ENCODE data around the gene TEX35. TPM values are rescaled to one million over a fixed set of nuclear protein-coding genes. Genes with fewer than 3 reads are reported as not detected.

TEX35 gene
- total RNA-seq, 1 experiment from 2014 or later: not detected

DNA sequence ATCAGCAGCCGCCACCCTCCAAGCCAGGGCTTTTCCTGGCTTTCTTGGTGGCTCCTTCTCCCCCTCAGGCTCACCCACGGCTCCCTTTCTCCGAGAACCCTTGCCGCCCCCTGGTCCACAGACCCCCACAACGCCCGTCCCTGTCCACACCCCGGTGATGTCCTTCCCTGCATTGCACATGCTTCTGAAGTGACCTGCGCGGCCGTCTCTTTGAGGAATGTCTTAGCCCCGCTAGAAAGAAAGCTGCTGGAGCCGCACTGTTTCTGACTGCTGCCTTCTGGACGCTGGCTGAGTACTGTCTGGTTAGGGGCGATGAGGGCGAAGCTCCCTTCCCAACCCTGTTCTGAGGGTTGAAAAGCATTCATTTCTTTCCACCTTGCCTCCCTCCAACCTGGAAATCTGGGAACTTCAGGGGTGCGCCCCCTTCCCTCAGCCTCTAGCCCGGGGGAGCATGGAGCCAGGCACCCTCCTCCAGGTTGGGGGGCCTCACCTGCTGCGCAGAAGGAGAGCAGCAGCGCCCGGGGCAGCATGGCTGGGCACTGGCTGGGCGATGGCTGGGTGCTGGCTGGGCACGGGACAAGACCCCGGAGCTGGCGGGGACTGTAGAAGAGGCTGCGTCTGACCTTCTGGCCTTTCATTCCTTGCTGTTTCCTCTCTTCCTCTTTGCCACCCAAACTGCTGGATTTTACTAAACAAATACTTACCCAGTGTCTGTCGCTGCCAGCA, 16.3 kb upstream of the TEX35 start, which contains the start of gene CLEC20A:
Gene CLEC20A (minus strand): TSS at position 555 of the 726 bp plus-strand sequence. CDS start 25 bp downstream, at position 530.
- Histone ChIP-seq H3F3A (ENCODE audit: insufficient read depth, low read depth) (peaks cover 3% of the 10 kb centered on the region; the same call in 1 of the 2 replicates), H2AFZ (no peak within 1 kb of the TSS), H3K27ac (no peak within 1 kb of the TSS), H3K79me2 (ENCODE audit: low read depth) (no peaks in the 10 kb centered on the region), H3K4me1 (replicated peaks; ENCODE audit: insufficient read depth) (no peaks in the 10 kb centered on the region), H3K9me2 (ENCODE audit: insufficient read depth) (no peaks in the 10 kb centered on the region), H3K27me3 (ENCODE audit: insufficient read depth, low read depth) (no peaks in the 10 kb centered on the region), H3K4me2 (no peak within 1 kb of the TSS), H4K20me1 (ENCODE audit: insufficient read depth) (no peaks in the 10 kb centered on the region), H3K9me3 (ENCODE audit: insufficient read depth, low read depth) (no peaks in the 10 kb centered on the region), H3K4me3 (no peak within 1 kb of the TSS), H3K36me3 (ENCODE audit: low read depth) (no peaks in the 10 kb centered on the region)
- ChIA-PET POLR2A (ENCODE audit: unreplicated experiment) (no interaction called here), CTCF (no interaction called here)
- intact Hi-C loops (cut with micrococcal nuclease; ENCODE audit: unreplicated experiment): no loop called here
- no TSS peak for BruUV-seq (replicated peaks)
- no peak for TF ChIP-seq EZH2 (IDR thresholded peaks at IDR 0.05; ENCODE audit: low read depth)
- TF ChIP-seq, protein P1, sequence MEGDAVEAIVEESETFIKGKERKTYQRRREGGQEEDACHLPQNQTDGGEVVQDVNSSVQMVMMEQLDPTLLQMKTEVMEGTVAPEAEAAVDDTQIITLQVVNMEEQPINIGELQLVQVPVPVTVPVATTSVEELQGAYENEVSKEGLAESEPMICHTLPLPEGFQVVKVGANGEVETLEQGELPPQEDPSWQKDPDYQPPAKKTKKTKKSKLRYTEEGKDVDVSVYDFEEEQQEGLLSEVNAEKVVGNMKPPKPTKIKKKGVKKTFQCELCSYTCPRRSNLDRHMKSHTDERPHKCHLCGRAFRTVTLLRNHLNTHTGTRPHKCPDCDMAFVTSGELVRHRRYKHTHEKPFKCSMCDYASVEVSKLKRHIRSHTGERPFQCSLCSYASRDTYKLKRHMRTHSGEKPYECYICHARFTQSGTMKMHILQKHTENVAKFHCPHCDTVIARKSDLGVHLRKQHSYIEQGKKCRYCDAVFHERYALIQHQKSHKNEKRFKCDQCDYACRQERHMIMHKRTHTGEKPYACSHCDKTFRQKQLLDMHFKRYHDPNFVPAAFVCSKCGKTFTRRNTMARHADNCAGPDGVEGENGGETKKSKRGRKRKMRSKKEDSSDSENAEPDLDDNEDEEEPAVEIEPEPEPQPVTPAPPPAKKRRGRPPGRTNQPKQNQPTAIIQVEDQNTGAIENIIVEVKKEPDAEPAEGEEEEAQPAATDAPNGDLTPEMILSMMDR (conservative IDR thresholded peaks at IDR 0.05): no peak
- DNase-seq: no peak

DNA sequence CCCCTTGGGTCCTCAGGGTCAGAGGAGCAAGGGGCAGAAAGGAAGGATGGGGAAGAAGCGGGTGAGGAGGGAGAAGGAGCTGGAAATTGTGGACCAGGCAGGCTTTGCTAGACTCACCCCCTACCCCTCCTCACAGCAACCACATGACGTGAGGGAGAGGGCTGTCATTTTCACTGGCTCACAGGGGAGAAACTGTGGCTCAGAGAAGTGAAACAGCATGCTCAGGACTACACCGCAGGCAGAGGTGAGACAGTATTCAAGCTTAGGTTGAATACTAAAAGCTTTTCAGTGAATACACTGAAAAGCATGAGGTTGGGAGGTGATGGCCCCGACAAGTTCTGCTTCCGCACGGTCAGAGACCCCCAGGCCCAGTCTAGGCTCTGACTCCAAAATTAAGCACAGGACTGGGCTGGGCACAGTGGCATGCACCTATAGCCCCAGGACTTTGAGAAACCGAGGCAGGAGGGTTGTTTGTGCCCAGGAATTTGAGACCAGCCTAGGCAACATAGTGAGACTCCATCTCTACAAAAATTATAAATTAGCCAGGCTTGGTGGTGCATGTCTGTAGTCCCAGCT, 14.9 kb upstream of the TEX35 start:
- H3K36me3 ChIP-seq (ENCODE audit: low read depth): no peaks in the 10 kb centered on the region
- no peaks in the 10 kb centered on the region for H3K27me3 ChIP-seq (ENCODE audit: insufficient read depth, low read depth)
- ChIA-PET POLR2A (ENCODE audit: unreplicated experiment) (no interaction called here), CTCF (no interaction called here)
- H2AFZ ChIP-seq: no peak overlapping the region
- no peak overlapping the region for H3K4me2 ChIP-seq
- H3K9me2 ChIP-seq (ENCODE audit: insufficient read depth): no peaks in the 10 kb centered on the region
- BruUV-seq (replicated peaks): no TSS peak
- H3K27ac ChIP-seq: no peak overlapping the region
- H3K79me2 ChIP-seq (ENCODE audit: low read depth): no peaks in the 10 kb centered on the region
- TF ChIP-seq, protein P1 (conservative IDR thresholded peaks at IDR 0.05): no peak
- no peak for TF ChIP-seq EZH2 (IDR thresholded peaks at IDR 0.05; ENCODE audit: low read depth)
- peaks cover 3% of the 10 kb centered on the region; the same call in 1 of the 2 replicates for H3F3A ChIP-seq (ENCODE audit: insufficient read depth, low read depth)
- H3K4me1 ChIP-seq (replicated peaks; ENCODE audit: insufficient read depth): no peaks in the 10 kb centered on the region
- no peak for DNase-seq
- H4K20me1 ChIP-seq (ENCODE audit: insufficient read depth): no peaks in the 10 kb centered on the region
- intact Hi-C loops (cut with micrococcal nuclease; ENCODE audit: unreplicated experiment): no loop called here
- no peak overlapping the region for H3K4me3 ChIP-seq
- H3K9me3 ChIP-seq (ENCODE audit: insufficient read depth, low read depth): no peaks in the 10 kb centered on the region

DNA sequence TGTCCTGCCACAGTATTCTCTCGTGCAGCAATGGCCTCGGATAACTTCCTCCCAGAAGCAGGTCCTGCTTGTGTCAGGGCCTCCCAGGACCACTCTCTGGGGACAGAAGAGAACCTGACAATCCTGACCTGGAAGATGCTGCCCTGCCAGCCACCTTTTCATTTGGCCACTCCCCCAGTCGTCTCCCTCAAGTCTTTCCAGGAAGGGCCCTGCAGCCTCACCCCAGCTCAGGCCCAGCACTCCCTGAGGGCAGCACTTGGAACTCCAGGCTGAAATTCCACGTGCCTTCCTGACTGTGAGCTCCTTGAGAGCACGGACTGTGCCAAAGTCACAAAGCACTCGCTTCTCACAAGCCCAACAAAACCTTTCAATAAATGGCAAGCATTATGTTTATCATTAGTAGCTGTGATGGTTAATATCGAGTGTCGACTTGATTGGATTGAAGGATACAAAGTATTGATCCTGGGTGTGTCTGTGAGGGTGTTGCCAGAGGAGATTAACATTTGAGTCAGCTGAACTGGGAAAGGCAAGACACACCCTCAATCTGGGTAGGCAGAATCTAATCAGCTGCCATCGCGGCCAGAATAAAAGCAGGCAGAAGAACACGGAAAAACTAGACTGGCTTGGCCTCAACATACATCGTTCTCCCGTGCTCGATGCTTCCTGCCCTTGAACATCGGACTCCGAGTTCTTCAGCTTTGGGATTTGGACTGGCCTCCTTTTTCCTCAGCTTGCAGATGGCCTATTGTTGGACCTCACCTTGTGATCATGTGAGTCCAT, 13.8 kb upstream of the TEX35 start:
- intact Hi-C loops (cut with micrococcal nuclease; ENCODE audit: unreplicated experiment): no loop called here
- no TSS peak for BruUV-seq (replicated peaks)
- H3K79me2 ChIP-seq (ENCODE audit: low read depth): no peaks in the 10 kb centered on the region
- no peak overlapping the region for H3K4me3 ChIP-seq
- no peak for DNase-seq
- no peak overlapping the region for H3K4me2 ChIP-seq
- H3K27ac ChIP-seq: no peak overlapping the region
- H3K9me3 ChIP-seq (ENCODE audit: insufficient read depth, low read depth): no peaks in the 10 kb centered on the region
- no peaks in the 10 kb centered on the region for H4K20me1 ChIP-seq (ENCODE audit: insufficient read depth)
- POLR2A ChIA-PET (ENCODE audit: unreplicated experiment): no interaction called here
- H3K9me2 ChIP-seq (ENCODE audit: insufficient read depth): no peaks in the 10 kb centered on the region
- no peak for TF ChIP-seq EZH2 (IDR thresholded peaks at IDR 0.05; ENCODE audit: low read depth)
- TF ChIP-seq, protein P1 (conservative IDR thresholded peaks at IDR 0.05): no peak
- no peak overlapping the region for H2AFZ ChIP-seq
- no peaks in the 10 kb centered on the region for H3K27me3 ChIP-seq (ENCODE audit: insufficient read depth, low read depth)
- CTCF ChIA-PET: no interaction called here
- H3K36me3 ChIP-seq (ENCODE audit: low read depth): no peaks in the 10 kb centered on the region
- peaks cover 3% of the 10 kb centered on the region; the same call in 1 of the 2 replicates for H3F3A ChIP-seq (ENCODE audit: insufficient read depth, low read depth)
- H3K4me1 ChIP-seq (replicated peaks; ENCODE audit: insufficient read depth): no peaks in the 10 kb centered on the region
